ENCODE data around the gene SRPK3. TPM values are rescaled to one million over a fixed set of nuclear protein-coding genes. Genes with fewer than 3 reads are reported as not detected.

SRPK3 gene
- polyA plus RNA-seq, 1 donor from 2014 or later: not detected

DNA sequence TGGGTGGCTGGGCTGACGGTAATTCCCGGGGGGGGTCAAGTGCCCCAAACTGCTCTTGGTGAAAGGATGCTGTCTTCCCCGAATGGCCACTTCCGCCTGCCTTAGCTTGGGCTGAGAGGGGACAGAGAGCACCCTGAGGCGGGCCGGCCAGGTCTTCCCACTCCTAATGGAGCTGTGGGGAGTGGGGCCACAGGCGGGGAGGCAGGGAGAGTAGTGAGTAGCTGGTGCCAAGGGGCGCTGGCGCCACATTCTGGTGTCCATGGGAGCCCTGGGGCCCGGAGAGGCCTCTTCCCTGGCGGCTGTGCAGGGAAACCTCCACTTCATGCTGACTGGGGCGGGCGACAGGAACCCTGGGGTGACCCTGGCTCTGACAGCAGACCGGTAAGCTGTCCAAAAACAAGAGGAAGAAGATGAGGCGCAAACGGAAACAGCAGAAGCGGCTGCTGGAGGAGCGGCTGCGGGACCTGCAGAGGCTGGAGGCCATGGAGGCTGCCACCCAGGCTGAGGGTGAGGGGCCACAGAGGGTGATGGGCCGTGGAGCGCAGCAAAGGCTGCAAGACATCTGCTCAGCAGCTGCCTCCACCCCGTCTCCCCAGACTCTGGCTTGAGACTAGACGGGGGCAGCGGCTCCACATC, 2.7 kb downstream of the SRPK3 start:
- no peak overlapping the region for H3K4me3 ChIP-seq (ENCODE audit: low read length)

GRCh38 chrX:153784325-153784967, 3.6 kb downstream of the SRPK3 start:
- Histone ChIP-seq H3K27me3 (ENCODE audit: insufficient read depth, low read depth, low read length) (no peaks in the 10 kb centered on the region), H4K20me1 (ENCODE audit: insufficient read depth) (no peaks in the 10 kb centered on the region), H3K79me2 (replicated peaks; ENCODE audit: insufficient read depth, low read length) (no peaks in the 10 kb centered on the region), H3K4me3 (ENCODE audit: low read length) (no peak overlapping the region), H2AFZ (ENCODE audit: low read depth, low read length) (no peak overlapping the region), H3K4me2 (ENCODE audit: low read length) (no peak overlapping the region), H3K9ac (ENCODE audit: low read length) (no peak overlapping the region), H3K9me3 (ENCODE audit: low read length) (no peaks in the 10 kb centered on the region), H3K27ac (ENCODE audit: low read length) (no peak overlapping the region), H3F3A (ENCODE audit: insufficient read depth, low read length, poor library complexity, severe bottlenecking) (no peaks in the 10 kb centered on the region), H3K9me2 (ENCODE audit: insufficient read depth, low read length) (no peaks in the 10 kb centered on the region), H3K36me3 (ENCODE audit: insufficient read depth, low read length) (no peaks in the 10 kb centered on the region)
- TF ChIP-seq POLR2AphosphoS5 (IDR thresholded peaks at IDR 0.05): no peak
- TF ChIP-seq EP300 (conservative IDR thresholded peaks at IDR 0.05; ENCODE audit: poor library complexity, severe bottlenecking): no peak
- no peak for TF ChIP-seq CTCF (IDR thresholded peaks at IDR 0.05; ENCODE audit: poor library complexity, severe bottlenecking)
- no peak for TF ChIP-seq TAF1 (IDR thresholded peaks at IDR 0.05; ENCODE audit: low read depth)

More for the DNA sequence above, 2.7 kb downstream of the SRPK3 start:
- Histone ChIP-seq H3K9ac (ENCODE audit: low read length) (no peak overlapping the region), H3K36me3 (ENCODE audit: insufficient read depth, low read length) (no peaks in the 10 kb centered on the region), H3K27ac (ENCODE audit: low read length) (no peak overlapping the region), H3K27me3 (ENCODE audit: insufficient read depth, low read depth, low read length) (no peaks in the 10 kb centered on the region), H4K20me1 (ENCODE audit: insufficient read depth) (no peaks in the 10 kb centered on the region), H3K4me2 (ENCODE audit: low read length) (no peak overlapping the region), H3K9me2 (ENCODE audit: insufficient read depth, low read length) (no peaks in the 10 kb centered on the region), H3K9me3 (ENCODE audit: low read length) (no peaks in the 10 kb centered on the region), H3F3A (ENCODE audit: insufficient read depth, low read length, poor library complexity, severe bottlenecking) (no peaks in the 10 kb centered on the region), H3K79me2 (replicated peaks; ENCODE audit: insufficient read depth, low read length) (no peaks in the 10 kb centered on the region), H2AFZ (ENCODE audit: low read depth, low read length) (no peak overlapping the region)
- TF ChIP-seq EZH2 (IDR thresholded peaks at IDR 0.05; ENCODE audit: borderline replicate concordance, insufficient read depth, low read length, poor library complexity, severe bottlenecking) (no peak), POLR2AphosphoS5 (IDR thresholded peaks at IDR 0.05) (no peak), EP300 (conservative IDR thresholded peaks at IDR 0.05; ENCODE audit: poor library complexity, severe bottlenecking) (no peak), TAF1 (IDR thresholded peaks at IDR 0.05; ENCODE audit: low read depth) (no peak), SMC3 (conservative IDR thresholded peaks at IDR 0.05; ENCODE audit: poor library complexity) (no peak)
- TF ChIP-seq, protein P1, sequence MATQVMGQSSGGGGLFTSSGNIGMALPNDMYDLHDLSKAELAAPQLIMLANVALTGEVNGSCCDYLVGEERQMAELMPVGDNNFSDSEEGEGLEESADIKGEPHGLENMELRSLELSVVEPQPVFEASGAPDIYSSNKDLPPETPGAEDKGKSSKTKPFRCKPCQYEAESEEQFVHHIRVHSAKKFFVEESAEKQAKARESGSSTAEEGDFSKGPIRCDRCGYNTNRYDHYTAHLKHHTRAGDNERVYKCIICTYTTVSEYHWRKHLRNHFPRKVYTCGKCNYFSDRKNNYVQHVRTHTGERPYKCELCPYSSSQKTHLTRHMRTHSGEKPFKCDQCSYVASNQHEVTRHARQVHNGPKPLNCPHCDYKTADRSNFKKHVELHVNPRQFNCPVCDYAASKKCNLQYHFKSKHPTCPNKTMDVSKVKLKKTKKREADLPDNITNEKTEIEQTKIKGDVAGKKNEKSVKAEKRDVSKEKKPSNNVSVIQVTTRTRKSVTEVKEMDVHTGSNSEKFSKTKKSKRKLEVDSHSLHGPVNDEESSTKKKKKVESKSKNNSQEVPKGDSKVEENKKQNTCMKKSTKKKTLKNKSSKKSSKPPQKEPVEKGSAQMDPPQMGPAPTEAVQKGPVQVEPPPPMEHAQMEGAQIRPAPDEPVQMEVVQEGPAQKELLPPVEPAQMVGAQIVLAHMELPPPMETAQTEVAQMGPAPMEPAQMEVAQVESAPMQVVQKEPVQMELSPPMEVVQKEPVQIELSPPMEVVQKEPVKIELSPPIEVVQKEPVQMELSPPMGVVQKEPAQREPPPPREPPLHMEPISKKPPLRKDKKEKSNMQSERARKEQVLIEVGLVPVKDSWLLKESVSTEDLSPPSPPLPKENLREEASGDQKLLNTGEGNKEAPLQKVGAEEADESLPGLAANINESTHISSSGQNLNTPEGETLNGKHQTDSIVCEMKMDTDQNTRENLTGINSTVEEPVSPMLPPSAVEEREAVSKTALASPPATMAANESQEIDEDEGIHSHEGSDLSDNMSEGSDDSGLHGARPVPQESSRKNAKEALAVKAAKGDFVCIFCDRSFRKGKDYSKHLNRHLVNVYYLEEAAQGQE (IDR thresholded peaks at IDR 0.05; ENCODE audit: borderline replicate concordance): no peak
